Stomach smooth muscle (tissue), 2 donors: ENCODE measurements around the gene ST8SIA5.

Experiments
- H3K27ac ChIP-seq: one replicate; pipeline ENCODE4 v1.7.0; 2013; ENCODE audit warnings: mild to moderate bottlenecking, low read length, inconsistent platforms
- H3K27me3 ChIP-seq, 2 donors: one replicate each; pipeline ENCODE4 v1.7.0; 2013; ENCODE audit warnings: low read length in 2 of 2; ENCODE audit not compliant: insufficient read depth in 2 of 2, control insufficient read depth in 1 of 2
- H3K36me3 ChIP-seq, 2 donors: one replicate each; pipeline ENCODE4 v1.7.0; 2013; ENCODE audit warnings: low read length in 2 of 2; ENCODE audit not compliant: control insufficient read depth in 2 of 2, insufficient read depth in 2 of 2
- H3K4me1 ChIP-seq: one replicate; pipeline ENCODE4 v1.7.0; 2013; ENCODE audit warnings: low read length; ENCODE audit not compliant: control insufficient read depth, insufficient read depth
- H3K4me3 ChIP-seq, 2 donors: one replicate each; pipeline ENCODE4 v1.7.0; 2013; ENCODE audit warnings: low read length in 2 of 2
- H3K9ac ChIP-seq, 2 donors: one replicate each; pipeline ENCODE4 v1.7.0; 2013; ENCODE audit warnings: low read length in 2 of 2, mild to moderate bottlenecking in 1 of 2
- H3K9me3 ChIP-seq, 2 donors: one replicate each; pipeline ENCODE4 v1.7.0; 2013; ENCODE audit warnings: low read length in 2 of 2; ENCODE audit not compliant: control insufficient read depth in 2 of 2
- donor health status: healthy.
- donor health status: Pancreatic carcinoma.

The ST8SIA5 gene

DNA sequence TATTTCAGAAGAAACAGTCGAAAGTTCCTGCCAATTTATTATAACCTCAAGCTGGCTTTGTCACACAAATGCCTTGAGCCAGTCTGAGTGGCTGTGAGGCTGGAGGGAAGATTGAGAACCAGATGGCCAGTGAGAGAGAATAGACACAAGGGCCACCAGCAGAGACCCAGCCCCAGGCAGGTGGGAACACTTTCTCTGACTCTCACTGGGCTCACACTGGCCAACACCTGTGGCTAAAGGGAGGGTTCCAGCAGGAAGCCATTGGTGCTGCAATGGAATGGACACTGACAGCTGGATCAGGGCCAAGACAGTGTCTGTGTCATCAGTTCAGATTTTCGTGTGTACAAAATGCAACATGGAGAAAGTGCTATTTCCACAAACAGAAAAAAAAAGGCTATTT lies 129.7 kb downstream of the ST8SIA5 start:
- H3K4me1 ChIP-seq, result peaks cover 15% of the 10 kb centered on the region
- H3K9me3 ChIP-seq, result no peaks in the 10 kb centered on the region
- H3K27ac ChIP-seq, result no peak overlapping the region
- no peak overlapping the region for H3K9ac ChIP-seq
- no peaks in the 10 kb centered on the region for H3K27me3 ChIP-seq
- H3K36me3 ChIP-seq, result no peaks in the 10 kb centered on the region
- H3K4me3 ChIP-seq, result no peak overlapping the region

DNA sequence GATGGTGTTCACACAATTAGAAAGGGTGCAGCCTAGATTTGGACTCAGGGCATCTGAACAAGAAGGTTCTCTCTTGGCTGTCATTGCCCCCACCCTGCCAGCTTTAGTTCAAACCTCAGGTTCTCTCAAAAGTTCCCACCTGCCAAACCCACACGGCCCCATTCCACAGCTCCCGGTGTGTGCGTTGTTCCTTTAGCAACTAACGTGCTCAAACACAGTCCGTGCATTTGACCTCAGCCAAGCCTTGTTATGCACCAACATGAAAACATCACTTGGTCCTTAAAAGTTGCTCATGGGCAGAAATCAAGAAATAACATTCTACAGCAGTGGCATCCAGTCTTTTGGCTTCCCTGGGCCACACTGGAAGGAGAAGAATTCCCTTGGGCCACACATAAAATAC lies 131.8 kb downstream of the ST8SIA5 start:
- H3K27ac ChIP-seq, result no peak overlapping the region
- H3K4me1 ChIP-seq, result peaks cover 15% of the 10 kb centered on the region
- H3K27me3 ChIP-seq, result no peaks in the 10 kb centered on the region
- no peaks in the 10 kb centered on the region for H3K36me3 ChIP-seq
- no peak overlapping the region for H3K4me3 ChIP-seq
- H3K9me3 ChIP-seq, result no peaks in the 10 kb centered on the region
- H3K9ac ChIP-seq, result no peak overlapping the region

DNA sequence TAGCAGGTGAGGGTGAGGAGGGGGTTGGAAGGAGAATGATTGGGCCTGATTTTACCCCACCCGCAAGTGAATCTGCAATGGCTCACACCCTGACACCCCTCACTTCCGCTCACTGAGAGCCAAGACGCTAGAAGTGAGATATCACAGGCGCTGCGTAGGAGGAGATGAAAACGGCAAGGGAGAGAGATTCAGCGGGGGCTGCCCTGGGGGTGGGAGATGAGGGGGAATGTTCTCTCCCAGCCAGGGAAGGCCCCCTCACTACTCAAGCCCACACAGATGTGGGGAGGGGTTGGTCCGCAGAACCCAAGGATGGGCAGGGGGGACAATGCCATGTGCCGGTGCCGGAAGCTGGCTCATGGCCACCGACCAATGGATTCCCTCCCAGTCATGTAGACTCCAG lies 132.7 kb downstream of the ST8SIA5 start:
- H3K4me3 ChIP-seq, result peak overlapping the region; percentile 55 to 56
- peak overlapping the region; percentile 38 to 42 for H3K9ac ChIP-seq
- no peaks in the 10 kb centered on the region for H3K9me3 ChIP-seq
- H3K27me3 ChIP-seq, result no peaks in the 10 kb centered on the region
- peak overlapping the region; percentile 55 for H3K27ac ChIP-seq
- peaks cover 15% of the 10 kb centered on the region for H3K4me1 ChIP-seq
- H3K36me3 ChIP-seq, result no peaks in the 10 kb centered on the region

DNA sequence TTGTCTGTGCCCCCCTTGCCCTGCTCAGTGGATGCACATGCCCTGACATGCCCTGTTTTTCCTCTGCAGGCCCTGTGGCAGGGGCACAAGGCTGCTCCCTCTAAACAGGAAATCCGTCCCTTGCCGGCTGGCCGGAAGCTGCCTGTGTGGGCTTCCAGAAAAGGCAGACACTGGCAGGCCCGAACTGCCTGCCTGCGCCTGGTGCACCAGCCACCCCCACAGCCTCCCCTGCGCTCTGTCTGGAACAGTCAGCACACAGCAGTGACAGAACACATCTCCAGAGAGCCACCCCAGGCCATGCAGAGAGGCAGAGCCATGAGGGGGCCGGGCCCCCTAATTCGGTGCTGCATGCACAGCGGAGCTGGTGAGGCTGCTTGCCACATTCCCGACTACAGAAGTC lies 133.3 kb downstream of the ST8SIA5 start:
- H3K36me3 ChIP-seq, result no peaks in the 10 kb centered on the region
- no peaks in the 10 kb centered on the region for H3K27me3 ChIP-seq
- H3K4me1 ChIP-seq, result peaks cover 15% of the 10 kb centered on the region
- peak overlapping the region; percentile 55 to 56 for H3K4me3 ChIP-seq
- peak overlapping the region; percentile 55 for H3K27ac ChIP-seq
- no peaks in the 10 kb centered on the region for H3K9me3 ChIP-seq
- H3K9ac ChIP-seq, result no peak overlapping the region

DNA sequence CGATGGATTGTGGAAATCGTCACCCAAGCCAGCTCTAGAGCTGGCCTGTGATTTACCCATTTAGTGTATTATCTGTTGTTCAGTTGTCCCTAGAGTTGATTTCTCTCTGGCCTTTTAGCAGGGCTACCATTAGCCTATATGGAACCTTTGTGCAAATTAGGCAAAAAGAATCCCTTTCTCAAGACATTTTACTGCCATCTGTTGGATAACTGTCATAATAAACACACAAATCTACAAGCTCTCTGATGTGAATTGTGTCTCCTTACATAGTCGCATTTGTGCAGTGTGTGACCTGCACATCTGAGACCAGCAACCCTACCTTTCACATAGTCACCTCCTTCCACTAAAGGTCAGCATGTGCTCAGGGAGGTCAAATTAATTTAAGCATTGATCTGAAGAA lies 133.9 kb downstream of the ST8SIA5 start:
- Histone ChIP-seq H3K4me1 (peaks cover 15% of the 10 kb centered on the region), H3K27ac (peak overlapping the region; percentile 55), H3K9me3 (no peaks in the 10 kb centered on the region), H3K4me3 (peak overlapping the region in 1 of 2 donors; percentile 29), H3K27me3 (no peaks in the 10 kb centered on the region), H3K36me3 (no peaks in the 10 kb centered on the region), H3K9ac (no peak overlapping the region)

DNA sequence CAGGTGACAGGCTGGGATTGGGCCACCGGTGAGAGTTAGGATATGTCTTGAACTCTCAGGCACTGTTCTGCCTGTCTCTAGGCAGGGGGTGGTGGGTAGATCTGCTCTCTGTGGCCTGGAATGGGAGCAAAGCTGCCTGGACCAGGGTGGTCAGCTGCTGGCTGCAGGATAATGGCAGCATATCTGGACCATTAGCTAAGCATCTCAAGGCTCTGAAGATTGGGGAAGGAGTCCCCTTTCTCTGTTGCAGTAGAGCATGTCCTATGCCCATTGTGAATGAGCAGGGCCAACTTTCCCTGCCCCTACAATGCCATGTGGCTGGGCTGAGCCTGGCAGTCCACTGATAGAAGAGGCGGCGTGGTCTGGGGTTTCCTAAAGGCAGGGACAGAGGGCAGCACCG lies 134.4 kb downstream of the ST8SIA5 start:
- no peaks in the 10 kb centered on the region for H3K27me3 ChIP-seq
- peaks cover 15% of the 10 kb centered on the region for H3K4me1 ChIP-seq
- H3K27ac ChIP-seq, result no peak overlapping the region
- no peak overlapping the region for H3K9ac ChIP-seq
- no peaks in the 10 kb centered on the region for H3K9me3 ChIP-seq
- H3K36me3 ChIP-seq, result no peaks in the 10 kb centered on the region
- H3K4me3 ChIP-seq, result no peak overlapping the region

DNA sequence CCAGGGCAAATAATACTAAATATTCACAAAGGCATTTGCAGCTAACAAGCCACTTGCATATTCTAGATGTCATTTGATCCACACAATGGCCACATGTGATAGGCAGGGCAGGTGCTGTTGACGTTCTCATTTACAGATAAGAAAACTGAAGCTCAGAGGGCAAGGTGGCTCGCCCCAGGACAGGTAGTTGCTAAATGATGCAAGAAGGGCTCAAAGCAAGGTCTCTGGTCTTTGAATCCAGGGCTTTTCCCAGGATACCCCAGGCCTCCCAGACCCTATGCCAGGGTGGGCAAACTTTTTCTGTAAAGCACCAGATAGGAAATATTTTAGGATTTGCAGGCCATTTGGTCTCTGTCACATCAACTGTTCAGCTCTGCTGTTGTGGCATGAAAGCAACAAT lies 135.0 kb downstream of the ST8SIA5 start:
- Histone ChIP-seq H3K4me3 (no peak overlapping the region), H3K27ac (no peak overlapping the region), H3K27me3 (no peaks in the 10 kb centered on the region), H3K4me1 (peaks cover 15% of the 10 kb centered on the region), H3K9ac (no peak overlapping the region), H3K9me3 (no peaks in the 10 kb centered on the region), H3K36me3 (no peaks in the 10 kb centered on the region)

DNA sequence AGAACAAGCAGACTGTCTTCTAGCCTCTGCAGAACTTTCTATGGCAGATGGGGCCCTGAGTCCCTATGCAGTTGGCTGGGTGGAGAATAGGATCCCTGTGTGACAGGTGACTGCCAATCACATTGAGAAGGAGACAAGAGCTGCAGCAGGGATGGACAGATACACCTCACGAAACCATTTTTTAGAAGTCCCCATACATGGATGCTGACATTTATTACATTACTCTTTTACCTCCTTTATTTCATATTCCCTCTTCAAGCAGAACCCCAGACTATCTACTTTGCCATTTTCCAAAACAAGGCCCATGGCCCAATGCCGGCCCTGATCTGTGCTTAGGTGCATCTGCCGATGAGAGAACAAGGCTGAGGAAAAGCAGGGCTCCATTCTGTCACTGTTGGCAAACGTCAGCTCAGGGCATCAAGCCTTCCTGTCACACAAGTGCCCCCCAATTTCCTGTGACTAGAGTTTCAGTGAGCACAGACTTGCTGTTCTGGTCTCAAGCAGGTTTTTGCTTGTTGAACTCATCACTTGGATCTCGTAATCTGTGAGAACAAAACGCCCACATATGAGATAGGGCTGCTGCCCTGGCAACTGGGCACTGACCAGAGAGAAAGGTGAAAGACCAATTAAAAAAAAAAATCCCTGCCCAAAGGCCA lies 135.6 kb downstream of the ST8SIA5 start:
- no peaks in the 10 kb centered on the region for H3K36me3 ChIP-seq
- H3K4me3 ChIP-seq, result no peak overlapping the region
- no peaks in the 10 kb centered on the region for H3K27me3 ChIP-seq
- no peaks in the 10 kb centered on the region for H3K9me3 ChIP-seq
- H3K4me1 ChIP-seq, result peaks cover 15% of the 10 kb centered on the region
- no peak overlapping the region for H3K9ac ChIP-seq
- no peak overlapping the region for H3K27ac ChIP-seq

DNA sequence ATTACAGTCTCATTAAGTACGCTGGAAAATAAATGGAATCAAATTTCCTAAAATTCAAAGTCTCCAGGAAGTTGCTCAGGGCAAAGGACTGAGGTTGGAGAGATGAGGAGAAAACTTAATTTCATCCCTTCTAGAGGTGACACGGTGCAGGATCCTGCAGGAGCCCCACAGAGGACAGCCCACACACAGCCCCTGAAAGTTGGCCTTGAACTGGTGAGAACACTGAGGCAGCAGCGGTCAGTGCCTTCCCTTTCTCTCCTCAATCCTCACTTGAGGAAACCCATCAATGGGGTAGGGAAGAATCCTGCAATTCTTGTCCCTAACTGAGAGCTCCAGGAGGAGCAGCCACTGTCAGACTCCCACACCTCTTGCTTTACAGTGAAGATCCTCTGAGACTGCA lies 137.3 kb downstream of the ST8SIA5 start:
- peaks cover 15% of the 10 kb centered on the region for H3K4me1 ChIP-seq
- H3K27ac ChIP-seq, result no peak overlapping the region
- H3K36me3 ChIP-seq, result no peaks in the 10 kb centered on the region
- H3K9me3 ChIP-seq, result no peaks in the 10 kb centered on the region
- H3K27me3 ChIP-seq, result no peaks in the 10 kb centered on the region
- no peak overlapping the region for H3K9ac ChIP-seq
- no peak overlapping the region for H3K4me3 ChIP-seq
